SK-N-SH (cell line): ENCODE measurements around the gene DKC1. TPM values are rescaled to one million over a fixed set of nuclear protein-coding genes. Genes with fewer than 3 reads are reported as not detected.
A peak's percentile ranks its signal among the peaks of the same experiment; 100 is the strongest.

Experiments
- CTCF ChIA-PET: fragments of 300-600, 350-600 bp; formaldehyde crosslinking; extraction: SDS; loops from one replicate; lab custom pipeline; 2021; lab: Yijun Ruan, JAX
- POLR2A ChIA-PET: fragments of 350-600 bp; sonication (Branson Sonifier 250); formaldehyde crosslinking; extraction: SDS; loops from one replicate; lab custom pipeline; 2020; ENCODE audit warnings: antibody characterized with exemption, inconsistent platforms; lab: Yijun Ruan, JAX
- DNase-seq: peaks from one replicate; pipeline ENCODE4 v3.0.0; 2012
- H2AFZ ChIP-seq: fragments of 200-600 bp; sonication (generic); 2 replicates; pipeline ENCODE4 v1.8.1; 2016; ENCODE audit warnings: antibody characterized with exemption, mild to moderate bottlenecking, low read depth
- H3F3A ChIP-seq: fragments of 200-600 bp; sonication (generic); replicated peaks from 2 replicates; pipeline ENCODE3; 2016; ENCODE audit warnings: antibody characterized with exemption, mild to moderate bottlenecking; ENCODE audit not compliant: insufficient read depth
- H3K27ac ChIP-seq, 2 experiments: fragments of 200-500 bp in 1 of 2; fragments of 200-600 bp in 1 of 2; sonication (Bioruptor generic) in 1 of 2; sonication (generic), shearing (Covaris generic) in 1 of 2; 2 replicates each; pipeline versions ENCODE4 v1.5.1 to v1.6.1; 2014 to 2016; ENCODE audit warnings: low read depth in 2 of 2, inconsistent platforms in 1 of 2, low read length in 1 of 2, mild to moderate bottlenecking in 1 of 2, mixed read lengths in 1 of 2
- H3K27me3 ChIP-seq: fragments of 200-600 bp; sonication (generic), shearing (Covaris generic); 2 replicates; pipeline ENCODE4 v1.6.1; 2016; ENCODE audit warnings: mixed run types; ENCODE audit not compliant: insufficient read depth
- H3K36me3 ChIP-seq, 2 experiments: fragments of 200-500 bp in 1 of 2; fragments of 200-600 bp in 1 of 2; sonication (Bioruptor generic) in 1 of 2; sonication (generic) in 1 of 2; replicated peaks in 1 of 2; 2 replicates each; pipeline versions ENCODE3 to v1.5.1; 2014 to 2016; ENCODE audit warnings: low read length in 1 of 2, mild to moderate bottlenecking in 1 of 2; ENCODE audit not compliant: insufficient read depth in 2 of 2, control insufficient read depth in 1 of 2
- H3K4me1 ChIP-seq, 2 experiments: fragments of 200-500 bp in 1 of 2; fragments of 200-600 bp in 1 of 2; sonication (Bioruptor generic) in 1 of 2; sonication (generic), shearing (Covaris generic) in 1 of 2; 2 replicates each; pipeline versions ENCODE4 v1.5.1 to v1.6.1; 2014 to 2016; ENCODE audit warnings: low read depth in 1 of 2, low read length in 1 of 2, mixed run types in 1 of 2; ENCODE audit not compliant: insufficient read depth in 2 of 2, control insufficient read depth in 1 of 2
- H3K4me2 ChIP-seq: fragments of 200-600 bp; sonication (generic), shearing (Covaris generic); 2 replicates; pipeline ENCODE4 v1.6.1; 2017; ENCODE audit warnings: mixed run types
- H3K4me3 ChIP-seq, 2 experiments: fragments of 200-500 bp in 1 of 2; fragments of 200-600 bp in 1 of 2; sonication (Bioruptor generic) in 1 of 2; sonication (generic), shearing (Covaris generic) in 1 of 2; 2 replicates each; pipeline versions ENCODE4 v1.5.1 to v1.8.1; 2014 to 2016; ENCODE audit warnings: low read depth in 2 of 2, inconsistent platforms in 1 of 2, low read length in 1 of 2, mild to moderate bottlenecking in 1 of 2, mixed read lengths in 1 of 2, moderate library complexity in 1 of 2
- H3K79me2 ChIP-seq: fragments of 200-600 bp; sonication (generic); 2 replicates; pipeline ENCODE4 v1.8.1; 2017; ENCODE audit warnings: mild to moderate bottlenecking; ENCODE audit not compliant: insufficient read depth
- H3K9ac ChIP-seq: fragments of 200-600 bp; sonication (generic); 2 replicates; pipeline ENCODE4 v1.6.1; 2017; ENCODE audit warnings: mixed run types
- H3K9me2 ChIP-seq: fragments of 200-600 bp; sonication (generic); 2 replicates; pipeline ENCODE4 v1.6.1; 2017; ENCODE audit warnings: mixed run types
- H3K9me3 ChIP-seq: fragments of 200-600 bp; sonication (generic); 2 replicates; pipeline ENCODE4 v1.6.1; 2017; ENCODE audit warnings: mixed run types, mild to moderate bottlenecking, moderate library complexity
- H4K20me1 ChIP-seq: fragments of 200-600 bp; sonication (generic); 2 replicates; pipeline ENCODE4 v1.6.1; 2017; ENCODE audit warnings: mild to moderate bottlenecking, mixed run types; ENCODE audit not compliant: insufficient read depth
- CHD2 ChIP-seq: fragments of 150-350 bp; IDR thresholded peaks from 2 replicates; pipeline ENCODE4 v1.6.1; 2018; ENCODE audit warnings: low read length; ENCODE audit not compliant: partially characterized antibody
- EZH2phosphoT487 ChIP-seq: fragments of 200-600 bp; sonication (generic); IDR thresholded peaks from 2 replicates; pipeline ENCODE4 v1.6.1; 2017; ENCODE audit warnings: low read depth, mixed run types, mild to moderate bottlenecking, antibody characterized with exemption, moderate library complexity, borderline replicate concordance
- FOXJ3 ChIP-seq: sonication (generic); formaldehyde crosslinking; IDR thresholded peaks from 2 replicates; pipeline ENCODE4 v1.5.1; 2020; ENCODE audit warnings: mild to moderate bottlenecking, missing genetic modification reagents
- FOXM1 ChIP-seq: IDR thresholded peaks from 2 replicates; pipeline ENCODE4 v1.4.0; 2012; ENCODE audit warnings: low read depth, mild to moderate bottlenecking
- IRF3 ChIP-seq: fragments of 150-350 bp; IDR thresholded peaks from 2 replicates; pipeline ENCODE4 v1.6.1; 2016; ENCODE audit warnings: mild to moderate bottlenecking, low read depth, low read length
- JUND ChIP-seq: IDR thresholded peaks from 2 replicates; pipeline ENCODE4 v1.4.0; 2012
- NFIC ChIP-seq: IDR thresholded peaks from 2 replicates; pipeline ENCODE4 v1.4.0; 2012; ENCODE audit warnings: borderline replicate concordance
- POLR2AphosphoS5 ChIP-seq: IDR thresholded peaks from 2 replicates; pipeline ENCODE4 v1.6.1; 2012; ENCODE audit warnings: low read depth, low read length
- RAD21 ChIP-seq: IDR thresholded peaks from 2 replicates; pipeline ENCODE4 v1.6.1; 2012; ENCODE audit warnings: mild to moderate bottlenecking, low read length
- TAF1 ChIP-seq: IDR thresholded peaks from 2 replicates; pipeline ENCODE4 v1.6.1; 2012; ENCODE audit warnings: low read depth, mild to moderate bottlenecking, low read length, moderate library complexity, borderline replicate concordance
- TCF12 ChIP-seq: IDR thresholded peaks from 2 replicates; pipeline ENCODE4 v1.4.0; 2012
- USF1 ChIP-seq: IDR thresholded peaks from 2 replicates; pipeline ENCODE4 v1.4.0; 2012; ENCODE audit warnings: low read depth, borderline replicate concordance
- USF2 ChIP-seq: fragments of 150-350 bp; IDR thresholded peaks from 2 replicates; pipeline ENCODE4 v1.6.1; 2017; ENCODE audit warnings: antibody characterized with exemption, low read length, low read depth, borderline replicate concordance
- YY1 ChIP-seq: IDR thresholded peaks from 2 replicates; pipeline ENCODE4 v1.4.0; 2012; ENCODE audit warnings: low read depth, mild to moderate bottlenecking
- WGBS: methylation state at CpG from one replicate; pipeline ENCODE4 v1.1.6; 2017; ENCODE audit warnings: low lambda C conversion rate; 5-methylcytosine and 5-hydroxymethylcytosine counted together
- polyA plus RNA-seq, 3 experiments: library from polyadenylated mRNA; depleted of rRNA; stranded (reverse); fragments of >200 nt; gene quantifications; 2 replicates each; pipeline ENCODE4 v1.2.3, GENCODE V29; 2012
- TF ChIP-seq, protein P1 (sequence below): IDR thresholded peaks from 2 replicates; pipeline ENCODE4 v1.4.0; 2012; ENCODE audit warnings: low read depth, borderline replicate concordance

The DKC1 gene
- polyA plus RNA-seq, 1 of the 3 experiments (the other 2 are of a cell fraction): 53.0 TPM

GRCh38 chrX:154734061-154734781 is 28.4 kb upstream of the DKC1 start:
- no peaks in the 10 kb centered on the region for H3K9me3 ChIP-seq
- H3K4me2 ChIP-seq: peak overlapping the region; percentile 35; the same call in 1 of the 2 replicates
- no peaks in the 10 kb centered on the region for H4K20me1 ChIP-seq
- H3K36me3 ChIP-seq: no peaks in the 10 kb centered on the region
- no peak for TF ChIP-seq IRF3
- no peak for TF ChIP-seq EZH2phosphoT487
- no peak for TF ChIP-seq JUND
- TF ChIP-seq NFIC: no peak
- no peak for TF ChIP-seq CHD2
- no peak for TF ChIP-seq YY1
- no peak for TF ChIP-seq USF2
- TF ChIP-seq POLR2AphosphoS5: no peak
- TF ChIP-seq, protein P1, sequence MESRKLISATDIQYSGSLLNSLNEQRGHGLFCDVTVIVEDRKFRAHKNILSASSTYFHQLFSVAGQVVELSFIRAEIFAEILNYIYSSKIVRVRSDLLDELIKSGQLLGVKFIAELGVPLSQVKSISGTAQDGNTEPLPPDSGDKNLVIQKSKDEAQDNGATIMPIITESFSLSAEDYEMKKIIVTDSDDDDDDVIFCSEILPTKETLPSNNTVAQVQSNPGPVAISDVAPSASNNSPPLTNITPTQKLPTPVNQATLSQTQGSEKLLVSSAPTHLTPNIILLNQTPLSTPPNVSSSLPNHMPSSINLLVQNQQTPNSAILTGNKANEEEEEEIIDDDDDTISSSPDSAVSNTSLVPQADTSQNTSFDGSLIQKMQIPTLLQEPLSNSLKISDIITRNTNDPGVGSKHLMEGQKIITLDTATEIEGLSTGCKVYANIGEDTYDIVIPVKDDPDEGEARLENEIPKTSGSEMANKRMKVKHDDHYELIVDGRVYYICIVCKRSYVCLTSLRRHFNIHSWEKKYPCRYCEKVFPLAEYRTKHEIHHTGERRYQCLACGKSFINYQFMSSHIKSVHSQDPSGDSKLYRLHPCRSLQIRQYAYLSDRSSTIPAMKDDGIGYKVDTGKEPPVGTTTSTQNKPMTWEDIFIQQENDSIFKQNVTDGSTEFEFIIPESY: no peak
- TF ChIP-seq TCF12: no peak
- TF ChIP-seq TAF1: no peak
- no peak for TF ChIP-seq FOXM1
- TF ChIP-seq USF1: no peak
- TF ChIP-seq FOXJ3 (CRISPR knock-in tag): no peak
- no peak for TF ChIP-seq RAD21
- H3K9me2 ChIP-seq: no peaks in the 10 kb centered on the region
- no peaks in the 10 kb centered on the region for H3K79me2 ChIP-seq
- peaks cover 21% of the 10 kb centered on the region for H3F3A ChIP-seq
- H2AFZ ChIP-seq: peak overlapping the region; percentile 11; the same call in 1 of the 2 replicates
- peaks cover 7 to 36% of the 10 kb centered on the region in 2 experiments; a peak in 3 of 4 replicates for H3K4me1 ChIP-seq
- H3K9ac ChIP-seq: no peak overlapping the region
- no peak overlapping the region for H3K4me3 ChIP-seq
- H3K27ac ChIP-seq: peak overlapping the region in 1 of 2 experiments; percentile 22; a peak in 2 of 4 replicates
- DNase-seq: no peak
- POLR2A ChIA-PET: no interaction called here
- H3K27me3 ChIP-seq: no peaks in the 10 kb centered on the region
- CTCF ChIA-PET: interaction anchor here (1.9 kb wide), 1 partner anchor 15 kb away, joined by 8 read pairs; no protein-coding TSS in a partner anchor
- 50% methylated on average over 8 of the region's 8 CpGs for WGBS
